Uterus (tissue), 2 donors: ENCODE measurements around the gene CLSTN2.

ENCODE experiments used
- CTCF ChIP-seq, 4 experiments: fragments of 200-600 bp in 2 of 4; fragments of 450-650 bp in 2 of 4; sonication (generic) in 2 of 4; IDR thresholded peaks; one replicate each; pipeline ENCODE4 v1.5.1; 2016 to 2019; ENCODE audit warnings: antibody characterized with exemption in 4 of 4, mild to moderate bottlenecking in 2 of 4, moderate library complexity in 1 of 4
- POLR2A ChIP-seq, 2 donors: fragments of 450-650 bp; IDR thresholded peaks; one replicate each; pipeline ENCODE4 v1.6.1; 2016; ENCODE audit warnings: antibody characterized with exemption in 2 of 2, mild to moderate bottlenecking in 1 of 2, moderate library complexity in 1 of 2

- no peak for TF ChIP-seq CTCF (IDR thresholded peaks at IDR 0.05)
- TF ChIP-seq POLR2A (IDR thresholded peaks at IDR 0.05), result no peak
Measured at GRCh38 chr3:140268610-140269009, 333.6 kb downstream of the CLSTN2 start.
